Natural killer cell (primary cell): ENCODE results near the gene GTSE1. TPM values are rescaled to one million over a fixed set of nuclear protein-coding genes. Genes with fewer than 3 reads are reported as not detected.

ENCODE experiments used
- ATAC-seq, 3 donors: fragments of 150-1000 bp in 2 of 3; fragments of 200-7000 bp in 1 of 3; cut with Tn5 transposase; 1 replicate in 1 of 3; 2 replicates in 2 of 3; pipeline ENCODE4 v1.10.0; 2021; ENCODE audit warnings: mild to moderate bottlenecking in 2 of 3, moderate library complexity in 2 of 3
- DNase-seq, 2 donors: peaks; one replicate each; pipeline versions ENCODE4 v3.0.0 to v3.0.0-alpha.2; 2013 to 2021; ENCODE audit warnings: mixed read lengths in 1 of 2
- H3K27ac ChIP-seq: one replicate; pipeline ENCODE4 v1.5.1; 2013; ENCODE audit warnings: mild to moderate bottlenecking, low read length
- H3K27me3 ChIP-seq: one replicate; pipeline ENCODE4 v1.6.1; 2013; ENCODE audit warnings: low read length; ENCODE audit not compliant: control insufficient read depth, insufficient read depth
- H3K36me3 ChIP-seq: one replicate; pipeline ENCODE4 v1.6.1; 2013; ENCODE audit warnings: low read length; ENCODE audit not compliant: control insufficient read depth, insufficient read depth
- H3K4me1 ChIP-seq: one replicate; pipeline ENCODE4 v1.6.1; 2013; ENCODE audit warnings: low read length; ENCODE audit not compliant: control insufficient read depth, insufficient read depth
- H3K4me3 ChIP-seq: one replicate; pipeline ENCODE4 v1.5.1; 2013; ENCODE audit warnings: low read length
- H3K9me3 ChIP-seq: one replicate; pipeline ENCODE4 v1.6.1; 2013; ENCODE audit warnings: low read length; ENCODE audit not compliant: control insufficient read depth, insufficient read depth
- H3K27ac Mint-ChIP-seq, 2 donors: one replicate each; pipeline ENCODE4 v1.8.0; 2022; ENCODE audit warnings: mild to moderate bottlenecking in 2 of 2, mixed read lengths in 2 of 2, moderate library complexity in 1 of 2
- H3K27me3 Mint-ChIP-seq, 2 donors: one replicate each; pipeline ENCODE4 v1.8.0; 2022; ENCODE audit warnings: low read depth in 2 of 2, mixed read lengths in 2 of 2
- H3K36me3 Mint-ChIP-seq: one replicate; pipeline ENCODE4 v1.8.0; 2022; ENCODE audit warnings: mixed read lengths
- H3K4me1 Mint-ChIP-seq, 2 donors: one replicate each; pipeline ENCODE4 v1.8.0; 2022; ENCODE audit warnings: mixed read lengths in 2 of 2
- H3K4me3 Mint-ChIP-seq: one replicate; pipeline ENCODE4 v1.8.0; 2022; ENCODE audit warnings: mild to moderate bottlenecking, moderate library complexity, mixed read lengths
- H3K9me3 Mint-ChIP-seq, 2 donors: one replicate each; pipeline ENCODE4 v1.8.0; 2022; ENCODE audit warnings: mixed read lengths in 2 of 2
- WGBS: methylation state at CpG from one replicate; pipeline ENCODE4 v1.1.7; 2013; ENCODE audit warnings: missing lambda C conversion rate; ENCODE audit not compliant: insufficient coverage; 5-methylcytosine and 5-hydroxymethylcytosine counted together
- intact Hi-C: fragments of 100-400 bp; cut with micrococcal nuclease; formaldehyde crosslinking; loops from one replicate; pipeline ENCODE4 v1.14.2; 2022
- total RNA-seq, 4 donors: library from RNA; stranded (reverse); fragments of 120-200 nt in 1 of 4; gene quantifications; one replicate each; pipeline versions ENCODE4 v1.2.3 to v1.2.4, GENCODE V29; 2013 to 2022
- TF ChIP-seq, protein P1 (sequence below): fragments of 200-600 bp; IDR thresholded peaks from one replicate; pipeline ENCODE4 v1.8.0; 2022; ENCODE audit warnings: antibody characterized with exemption

The GTSE1 gene
- total RNA-seq, 3 donors from 2014 or later (not counting 1 experiment from before 2014, with no cell fraction given): 2.7 to 4.0 (median 2.9) TPM

DNA sequence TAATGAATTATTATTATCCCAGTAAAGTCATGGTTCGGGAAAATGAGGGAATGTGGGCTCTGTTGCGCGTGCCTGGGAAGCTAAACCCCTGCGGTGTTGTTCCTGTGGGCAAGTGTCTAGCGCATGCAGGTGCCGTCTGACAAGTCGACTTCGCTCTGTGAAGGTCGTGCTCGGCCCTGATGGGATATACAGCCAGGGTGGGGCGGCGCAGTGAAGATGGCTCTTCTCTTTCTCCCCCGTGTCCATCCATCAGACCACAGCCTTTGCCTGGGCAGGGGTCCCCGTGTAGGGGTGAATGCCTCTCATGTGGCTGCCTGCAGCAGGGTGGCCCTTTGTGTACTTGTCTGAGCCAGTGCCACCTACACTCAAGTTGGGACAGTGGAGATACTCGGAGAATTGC is 26.0 kb downstream of the GTSE1 start:
- ATAC-seq (no peak), DNase-seq (no peak)
- no peaks in the 10 kb centered on the region for H3K36me3 Mint-ChIP-seq
- H3K4me3 Mint-ChIP-seq: no peak overlapping the region
- H3K9me3 Mint-ChIP-seq: no peaks in the 10 kb centered on the region
- no peak overlapping the region for H3K27ac Mint-ChIP-seq
- no peak overlapping the region for H3K4me3 ChIP-seq
- no peaks in the 10 kb centered on the region for H3K27me3 Mint-ChIP-seq
- no peak overlapping the region for H3K27ac ChIP-seq
- 96% methylated on average over 15 of the region's 15 CpGs for WGBS
- intact Hi-C loops: no loop called here
- no peaks in the 10 kb centered on the region for H3K27me3 ChIP-seq
- TF ChIP-seq, protein P1, sequence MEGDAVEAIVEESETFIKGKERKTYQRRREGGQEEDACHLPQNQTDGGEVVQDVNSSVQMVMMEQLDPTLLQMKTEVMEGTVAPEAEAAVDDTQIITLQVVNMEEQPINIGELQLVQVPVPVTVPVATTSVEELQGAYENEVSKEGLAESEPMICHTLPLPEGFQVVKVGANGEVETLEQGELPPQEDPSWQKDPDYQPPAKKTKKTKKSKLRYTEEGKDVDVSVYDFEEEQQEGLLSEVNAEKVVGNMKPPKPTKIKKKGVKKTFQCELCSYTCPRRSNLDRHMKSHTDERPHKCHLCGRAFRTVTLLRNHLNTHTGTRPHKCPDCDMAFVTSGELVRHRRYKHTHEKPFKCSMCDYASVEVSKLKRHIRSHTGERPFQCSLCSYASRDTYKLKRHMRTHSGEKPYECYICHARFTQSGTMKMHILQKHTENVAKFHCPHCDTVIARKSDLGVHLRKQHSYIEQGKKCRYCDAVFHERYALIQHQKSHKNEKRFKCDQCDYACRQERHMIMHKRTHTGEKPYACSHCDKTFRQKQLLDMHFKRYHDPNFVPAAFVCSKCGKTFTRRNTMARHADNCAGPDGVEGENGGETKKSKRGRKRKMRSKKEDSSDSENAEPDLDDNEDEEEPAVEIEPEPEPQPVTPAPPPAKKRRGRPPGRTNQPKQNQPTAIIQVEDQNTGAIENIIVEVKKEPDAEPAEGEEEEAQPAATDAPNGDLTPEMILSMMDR: no peak
- H3K4me1 ChIP-seq: no peaks in the 10 kb centered on the region
- no peaks in the 10 kb centered on the region for H3K36me3 ChIP-seq
- peaks cover 0 to 5% of the 10 kb centered on the region in 2 donors for H3K4me1 Mint-ChIP-seq
- no peaks in the 10 kb centered on the region for H3K9me3 ChIP-seq

DNA sequence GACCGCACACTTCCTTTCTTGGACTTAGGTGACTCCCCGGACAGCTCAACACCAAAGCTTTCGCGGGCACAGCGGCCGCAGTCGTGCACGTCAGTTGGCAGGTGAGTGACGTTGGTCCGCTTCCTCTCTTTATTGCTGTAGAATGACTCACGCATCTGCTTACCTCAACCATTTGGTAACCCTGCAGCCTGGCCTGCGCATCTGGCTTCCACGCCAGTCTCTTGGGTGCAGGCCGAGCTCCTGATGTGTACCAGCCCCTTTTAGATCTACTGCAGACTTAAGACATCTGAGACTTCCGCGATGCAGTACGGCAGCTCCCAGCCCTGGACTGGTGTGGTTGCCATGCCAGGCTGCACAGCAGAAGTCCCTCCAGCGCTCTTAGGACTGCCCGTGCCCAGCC is 26.5 kb downstream of the GTSE1 start:
- Mint-ChIP-seq H3K36me3 (no peaks in the 10 kb centered on the region), H3K4me3 (no peak overlapping the region), H3K4me1 (peaks cover 0 to 5% of the 10 kb centered on the region in 2 donors), H3K27me3 (no peaks in the 10 kb centered on the region), H3K27ac (no peak overlapping the region), H3K9me3 (no peaks in the 10 kb centered on the region)
- TF ChIP-seq, protein P1: no peak
- Histone ChIP-seq H3K4me3 (no peak overlapping the region), H3K9me3 (no peaks in the 10 kb centered on the region), H3K27ac (no peak overlapping the region), H3K36me3 (no peaks in the 10 kb centered on the region), H3K4me1 (no peaks in the 10 kb centered on the region), H3K27me3 (no peaks in the 10 kb centered on the region)
- 94% methylated on average over 19 of the region's 19 CpGs for WGBS
- DNase-seq (no peak), ATAC-seq (no peak)
- intact Hi-C loops: no loop called here

DNA sequence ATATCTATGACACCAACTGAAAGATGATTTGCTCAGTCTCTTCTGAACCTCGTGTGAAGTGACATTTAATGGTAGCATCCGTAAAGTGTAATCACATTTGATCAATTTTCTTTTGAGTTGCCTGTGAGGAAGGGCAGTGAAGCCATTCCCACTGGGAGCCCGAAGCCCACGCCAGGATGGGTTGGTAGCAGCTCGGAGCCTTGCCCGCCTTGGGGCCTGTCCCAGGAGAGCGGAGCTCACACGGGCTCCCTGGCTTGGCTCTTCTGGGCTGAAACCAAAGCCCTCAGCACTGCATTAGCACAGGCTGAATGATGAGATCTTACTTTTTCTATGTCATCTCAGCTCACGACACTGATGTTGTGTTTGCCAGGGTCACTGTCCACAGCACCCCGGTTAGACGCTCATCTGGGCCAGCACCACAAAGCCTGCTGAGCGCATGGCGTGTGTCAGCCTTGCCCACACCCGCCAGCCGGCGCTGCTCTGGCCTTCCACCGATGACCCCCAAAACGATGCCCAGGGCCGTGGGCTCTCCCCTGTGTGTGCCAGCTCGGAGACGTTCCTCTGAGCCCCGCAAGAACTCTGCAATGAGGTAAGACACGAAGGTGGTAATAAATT is 29.5 kb downstream of the GTSE1 start:
- H3K27me3 Mint-ChIP-seq: no peaks in the 10 kb centered on the region
- DNase-seq: no peak
- H3K27ac ChIP-seq: no peak overlapping the region
- H3K27ac Mint-ChIP-seq: no peak overlapping the region
- no peaks in the 10 kb centered on the region for H3K9me3 Mint-ChIP-seq
- WGBS: 98% methylated on average over 23 of the region's 23 CpGs
- no peaks in the 10 kb centered on the region for H3K36me3 ChIP-seq
- no peaks in the 10 kb centered on the region for H3K4me1 ChIP-seq
- TF ChIP-seq, protein P1: no peak
- H3K36me3 Mint-ChIP-seq: no peaks in the 10 kb centered on the region
- no peak for ATAC-seq
- H3K4me3 ChIP-seq: no peak overlapping the region
- H3K9me3 ChIP-seq: no peaks in the 10 kb centered on the region
- H3K4me3 Mint-ChIP-seq: no peak overlapping the region
- H3K4me1 Mint-ChIP-seq: no peaks in the 10 kb centered on the region
- intact Hi-C loops: no loop called here
- H3K27me3 ChIP-seq: no peaks in the 10 kb centered on the region
